Skeletal muscle tissue (tissue), 4 donors: ENCODE data around the gene ADGRD1. TPM values are rescaled to one million over a fixed set of nuclear protein-coding genes. Genes with fewer than 3 reads are reported as not detected.

Source experiments
- H3K27ac ChIP-seq: one replicate; pipeline ENCODE4 v1.7.0; 2013; ENCODE audit warnings: mild to moderate bottlenecking, low read depth, low read length, inconsistent platforms
- H3K27me3 ChIP-seq, 3 donors: one replicate each; pipeline ENCODE4 v1.7.0; 2013; ENCODE audit warnings: low read length in 3 of 3; ENCODE audit not compliant: control insufficient read depth in 3 of 3, insufficient read depth in 3 of 3
- H3K36me3 ChIP-seq, 3 donors: one replicate each; pipeline ENCODE4 v1.7.0; 2013; ENCODE audit warnings: low read length in 3 of 3; ENCODE audit not compliant: control insufficient read depth in 3 of 3, insufficient read depth in 3 of 3
- H3K4me1 ChIP-seq, 3 donors: one replicate each; pipeline ENCODE4 v1.7.0; 2013; ENCODE audit warnings: low read length in 3 of 3, mild to moderate bottlenecking in 3 of 3; ENCODE audit not compliant: control insufficient read depth in 3 of 3, insufficient read depth in 3 of 3
- H3K4me3 ChIP-seq, 3 donors: one replicate each; pipeline ENCODE4 v1.7.0; 2013; ENCODE audit warnings: low read length in 3 of 3
- H3K9ac ChIP-seq, 3 donors: one replicate each; pipeline ENCODE4 v1.7.0; 2013; ENCODE audit warnings: low read length in 3 of 3, mild to moderate bottlenecking in 3 of 3, moderate library complexity in 2 of 3, low read depth in 1 of 3
- H3K9me3 ChIP-seq, 3 donors: one replicate each; pipeline ENCODE4 v1.7.0; 2013; ENCODE audit warnings: low read length in 3 of 3; ENCODE audit not compliant: control insufficient read depth in 3 of 3
- total RNA-seq: library from RNA; depleted of rRNA; stranded (reverse); fragments of >200 nt; gene quantifications from one replicate; pipeline ENCODE4 v1.2.3, GENCODE V29; 2014
- donor health status: Osteomylitis.

Gene ADGRD1
- total RNA-seq, 1 donor from 2014 or later: 7.8 TPM

DNA sequence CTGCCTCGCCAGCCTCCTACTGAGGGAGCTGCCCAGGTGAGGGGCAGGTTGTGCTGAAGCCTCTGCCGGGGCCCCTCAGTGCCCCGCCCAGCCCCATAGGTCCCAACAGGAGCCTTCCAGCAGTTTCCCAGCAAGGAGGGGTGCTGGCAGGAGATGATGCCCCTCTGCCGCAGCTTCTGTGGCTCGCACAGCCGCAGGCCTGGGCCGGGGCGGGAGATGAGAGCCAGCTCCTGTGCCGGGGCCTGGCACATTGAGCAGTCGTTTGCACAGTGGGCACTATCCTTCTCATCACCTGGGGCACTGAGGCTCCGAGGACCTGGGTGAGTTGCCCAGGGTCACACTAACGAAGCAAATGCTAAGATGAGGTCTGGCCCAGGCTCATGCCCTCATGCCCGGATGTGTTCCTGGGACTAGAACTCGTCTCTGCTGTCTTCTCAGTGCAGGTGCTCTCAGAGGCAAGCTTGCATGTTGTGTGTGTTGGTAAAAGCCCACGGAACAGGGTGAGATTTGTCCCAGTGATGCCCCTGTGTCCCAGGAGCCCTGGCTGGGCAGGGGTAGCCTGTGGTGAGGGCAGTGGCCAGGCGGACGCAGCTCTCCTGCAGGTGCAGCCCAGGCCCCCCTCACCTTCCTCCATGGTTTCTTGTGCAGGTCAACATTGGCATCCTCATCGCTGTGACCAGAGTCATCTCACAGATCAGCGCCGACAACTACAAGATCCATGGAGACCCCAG lies 177.5 kb downstream of the ADGRD1 start:
- H3K27me3 ChIP-seq: peaks cover 0 to 23% (median 0%) of the 10 kb centered on the region in 3 donors
- no peak overlapping the region for H3K27ac ChIP-seq
- no peak overlapping the region for H3K4me3 ChIP-seq
- no peaks in the 10 kb centered on the region for H3K9me3 ChIP-seq
- no peaks in the 10 kb centered on the region for H3K36me3 ChIP-seq
- H3K4me1 ChIP-seq: peaks cover 0 to 12% (median 10%) of the 10 kb centered on the region in 3 donors
- H3K9ac ChIP-seq: peak overlapping the region in 1 of 3 donors; percentile 45

DNA sequence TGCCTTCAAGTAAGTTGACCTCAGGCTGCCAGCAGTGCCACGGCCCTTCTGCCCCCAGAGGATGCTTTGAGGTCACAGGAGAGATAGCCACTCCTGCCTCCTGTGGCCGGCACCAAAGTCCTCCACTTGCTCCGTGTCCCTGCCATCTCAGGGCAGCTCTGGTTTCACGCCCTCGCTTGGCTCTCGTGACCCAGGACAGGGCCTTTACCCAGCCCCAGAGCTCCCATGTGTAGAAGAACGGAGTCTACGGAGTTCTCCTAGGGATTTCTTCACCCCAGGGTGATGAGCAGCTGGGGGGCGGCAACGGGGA lies 178.1 kb downstream of the ADGRD1 start:
- Histone ChIP-seq H3K27ac (no peak overlapping the region), H3K27me3 (peaks cover 0 to 23% (median 0%) of the 10 kb centered on the region in 3 donors), H3K36me3 (no peaks in the 10 kb centered on the region), H3K4me3 (no peak overlapping the region), H3K9ac (peak overlapping the region in 1 of 3 donors; percentile 45), H3K9me3 (no peaks in the 10 kb centered on the region), H3K4me1 (peaks cover 0 to 12% (median 10%) of the 10 kb centered on the region in 3 donors)

DNA sequence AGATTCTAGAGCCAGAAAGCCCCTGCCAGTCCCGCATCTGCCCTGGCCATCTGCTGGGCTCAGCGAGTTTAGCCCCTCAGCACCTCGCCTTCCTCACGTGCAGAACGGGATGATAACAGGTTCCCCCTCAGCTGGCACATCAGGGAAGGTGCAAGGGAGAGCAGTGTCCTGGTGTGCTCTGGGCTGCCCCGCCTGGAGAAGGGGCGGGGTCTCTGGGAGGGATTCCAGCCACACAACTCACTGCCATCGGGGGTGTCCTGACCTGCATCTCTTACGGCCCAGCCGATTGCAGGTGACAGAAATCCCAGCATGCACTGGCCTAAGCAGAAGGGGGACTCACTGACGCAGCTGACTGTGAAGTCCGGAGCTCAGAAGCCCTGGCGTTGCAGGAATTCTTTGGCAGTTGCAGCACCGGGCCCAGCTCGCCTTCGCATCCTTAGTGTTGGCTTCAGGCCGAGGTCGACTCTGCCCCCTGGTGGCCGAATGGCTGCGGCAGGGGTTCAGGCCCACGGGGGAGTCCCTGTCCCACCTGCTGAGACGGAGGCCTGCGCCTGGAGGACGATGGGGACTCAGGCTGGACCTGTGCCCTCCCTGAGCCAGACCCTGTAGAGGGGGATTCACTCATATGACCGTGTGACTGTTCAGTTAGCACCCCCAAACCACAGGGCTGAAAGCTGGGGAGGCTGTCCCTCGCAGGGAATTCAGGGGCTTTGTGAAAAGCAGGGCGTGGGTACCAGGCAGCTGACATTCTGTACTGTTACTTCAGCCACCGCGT lies 178.6 kb downstream of the ADGRD1 start:
- H3K4me1 ChIP-seq: peaks cover 0 to 12% (median 10%) of the 10 kb centered on the region in 3 donors
- H3K27me3 ChIP-seq: peaks cover 0 to 23% (median 0%) of the 10 kb centered on the region in 3 donors
- H3K9me3 ChIP-seq: no peaks in the 10 kb centered on the region
- peak overlapping the region in 1 of 3 donors; percentile 45 for H3K9ac ChIP-seq
- no peak overlapping the region for H3K4me3 ChIP-seq
- no peaks in the 10 kb centered on the region for H3K36me3 ChIP-seq
- H3K27ac ChIP-seq: no peak overlapping the region

DNA sequence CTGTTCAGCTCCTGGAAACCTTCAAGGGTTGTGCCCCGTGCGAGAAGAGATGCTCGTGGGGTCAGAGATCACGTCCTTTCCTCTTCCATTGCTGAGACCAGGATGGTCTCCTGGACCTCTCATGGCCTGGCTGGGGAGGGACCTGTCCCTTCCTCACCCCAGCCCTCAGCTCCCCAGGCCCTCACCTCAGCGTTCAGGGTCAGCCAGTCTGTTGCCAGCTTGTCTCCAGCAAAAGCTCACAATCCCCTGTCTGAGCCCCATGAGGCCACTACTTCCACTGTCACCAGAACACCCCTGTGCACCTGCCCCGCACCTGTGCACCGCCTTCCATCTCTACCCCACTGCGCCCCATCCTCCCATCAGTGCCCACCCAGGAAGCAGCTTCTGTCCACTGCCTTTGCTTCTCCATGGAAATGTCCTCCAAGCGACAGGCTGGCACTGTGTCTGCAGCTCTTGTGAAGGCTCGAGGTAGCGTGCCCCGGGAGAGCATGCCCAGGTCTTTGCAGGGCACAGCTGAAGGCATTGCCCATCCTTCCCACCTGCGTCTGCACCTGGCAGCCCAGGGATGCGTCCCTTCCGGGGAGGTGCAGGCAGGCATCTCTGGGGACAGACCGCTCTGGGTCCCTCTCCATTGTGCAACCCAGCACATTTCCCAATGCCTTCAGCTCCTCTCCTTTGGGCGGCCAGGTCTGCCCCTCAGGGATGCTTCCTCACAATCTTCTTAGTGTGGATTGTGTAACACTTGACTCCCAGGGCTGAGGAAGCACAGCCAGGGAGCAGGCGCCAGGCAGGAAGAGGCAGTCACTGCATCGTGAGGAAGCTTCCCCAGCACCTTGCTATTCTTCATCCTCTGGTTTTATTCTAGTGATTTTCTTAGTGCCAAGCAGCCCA lies 179.6 kb downstream of the ADGRD1 start:
- Histone ChIP-seq H3K27me3 (peaks cover 0 to 29% (median 0%) of the 10 kb centered on the region in 3 donors), H3K27ac (no peak overlapping the region), H3K36me3 (peaks cover 0 to 3% (median 0%) of the 10 kb centered on the region in 3 donors), H3K9ac (peak overlapping the region in 1 of 3 donors; percentile 8), H3K4me3 (no peak overlapping the region), H3K4me1 (peaks cover 0 to 12% (median 10%) of the 10 kb centered on the region in 3 donors), H3K9me3 (no peaks in the 10 kb centered on the region)

DNA sequence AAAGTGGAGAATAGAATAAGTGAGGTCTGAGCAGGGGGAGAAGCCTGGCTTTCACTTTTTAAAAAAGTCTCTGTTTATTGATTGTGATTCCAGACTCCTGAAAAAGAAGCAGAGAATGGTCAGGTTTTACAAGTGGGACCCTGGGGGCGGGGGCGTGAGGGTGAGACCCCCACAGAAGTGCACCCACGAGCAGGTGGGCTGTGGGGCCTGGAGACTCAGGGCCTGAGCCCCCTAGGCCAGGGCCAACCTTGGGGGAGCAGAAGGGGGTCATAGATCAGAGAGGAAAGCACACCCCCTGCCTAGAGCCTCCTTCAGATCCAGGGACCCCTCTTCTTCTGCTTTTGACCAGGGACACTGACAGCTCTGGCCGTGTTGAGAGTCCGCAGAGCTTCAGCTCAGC lies 180.3 kb downstream of the ADGRD1 start:
- Histone ChIP-seq H3K27me3 (peaks cover 0 to 36% (median 0%) of the 10 kb centered on the region in 3 donors), H3K4me1 (peaks cover 0 to 12% (median 10%) of the 10 kb centered on the region in 3 donors), H3K27ac (no peak overlapping the region), H3K9me3 (no peaks in the 10 kb centered on the region), H3K9ac (no peak overlapping the region), H3K4me3 (no peak overlapping the region), H3K36me3 (peaks cover 0 to 3% (median 0%) of the 10 kb centered on the region in 3 donors)

DNA sequence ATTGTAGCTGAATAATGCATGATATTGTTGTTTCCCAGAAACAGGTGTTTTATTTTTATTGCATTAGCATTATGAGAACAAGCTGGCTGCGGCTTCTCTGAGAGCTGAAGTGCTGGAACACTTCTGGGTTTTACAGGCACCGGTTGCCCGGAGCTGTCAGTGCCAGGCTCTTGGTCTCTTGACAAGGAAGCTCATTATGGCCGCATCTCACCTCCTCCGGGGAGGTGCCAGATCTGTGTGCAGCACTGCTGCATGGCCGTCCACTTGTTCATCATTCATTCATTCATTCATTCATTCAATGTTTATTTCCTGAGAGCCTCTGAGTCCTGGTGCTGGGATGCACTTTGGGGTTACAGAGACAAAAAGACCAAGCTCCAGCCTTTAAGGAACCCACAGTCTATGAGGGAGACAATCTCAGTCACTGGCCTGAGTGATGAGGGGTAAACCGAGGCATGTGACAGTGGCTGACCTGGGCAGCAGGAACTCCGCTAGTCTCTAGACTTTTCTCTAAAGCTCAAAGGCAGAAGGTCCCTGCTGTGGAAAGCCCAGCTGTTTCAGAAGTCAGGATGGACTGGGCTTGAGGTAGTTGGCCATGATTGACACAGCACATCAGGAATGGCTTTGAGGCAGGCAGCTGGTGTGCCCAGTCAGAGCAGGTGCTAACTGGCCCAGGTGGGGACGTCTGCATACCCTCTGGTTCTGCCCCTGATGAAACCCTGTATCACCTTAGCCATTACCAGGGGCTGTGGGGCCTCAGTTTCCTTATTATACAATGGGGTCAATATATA lies 181.0 kb downstream of the ADGRD1 start:
- H3K36me3 ChIP-seq: peaks cover 0 to 7% (median 0%) of the 10 kb centered on the region in 3 donors
- H3K27me3 ChIP-seq: peaks cover 0 to 36% (median 0%) of the 10 kb centered on the region in 3 donors
- no peak overlapping the region for H3K9ac ChIP-seq
- no peak overlapping the region for H3K27ac ChIP-seq
- H3K9me3 ChIP-seq: no peaks in the 10 kb centered on the region
- H3K4me3 ChIP-seq: no peak overlapping the region
- H3K4me1 ChIP-seq: peaks cover 0 to 12% (median 10%) of the 10 kb centered on the region in 3 donors

DNA sequence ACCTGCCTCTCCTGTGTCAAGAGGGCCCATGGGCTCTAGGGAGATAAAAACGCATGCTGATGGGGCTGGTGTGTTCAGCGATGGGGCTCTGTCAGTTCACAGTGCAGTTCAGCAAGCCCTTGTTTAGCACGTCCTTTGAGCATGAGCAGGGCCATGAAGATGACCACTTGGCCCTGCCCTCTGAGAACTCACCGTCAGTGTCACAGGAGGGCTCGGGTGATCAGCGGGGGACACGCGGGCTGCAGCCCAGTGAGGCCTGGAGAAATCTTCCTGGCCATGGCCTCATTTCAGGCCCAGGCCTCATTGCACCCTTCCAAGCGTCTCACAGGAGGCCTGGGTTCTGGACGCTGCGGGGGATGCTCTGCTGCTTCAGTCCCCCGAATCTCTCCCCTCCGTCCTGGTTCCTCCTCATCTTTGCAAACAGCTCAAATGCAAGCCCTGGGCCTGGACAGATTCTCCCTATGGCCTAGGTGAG lies 181.6 kb downstream of the ADGRD1 start:
- Histone ChIP-seq H3K4me1 (peaks cover 0 to 12% (median 10%) of the 10 kb centered on the region in 3 donors), H3K27me3 (peaks cover 0 to 32% (median 0%) of the 10 kb centered on the region in 3 donors), H3K27ac (no peak overlapping the region), H3K4me3 (no peak overlapping the region), H3K9ac (no peak overlapping the region), H3K9me3 (no peaks in the 10 kb centered on the region), H3K36me3 (peaks cover 0 to 7% (median 0%) of the 10 kb centered on the region in 3 donors)

DNA sequence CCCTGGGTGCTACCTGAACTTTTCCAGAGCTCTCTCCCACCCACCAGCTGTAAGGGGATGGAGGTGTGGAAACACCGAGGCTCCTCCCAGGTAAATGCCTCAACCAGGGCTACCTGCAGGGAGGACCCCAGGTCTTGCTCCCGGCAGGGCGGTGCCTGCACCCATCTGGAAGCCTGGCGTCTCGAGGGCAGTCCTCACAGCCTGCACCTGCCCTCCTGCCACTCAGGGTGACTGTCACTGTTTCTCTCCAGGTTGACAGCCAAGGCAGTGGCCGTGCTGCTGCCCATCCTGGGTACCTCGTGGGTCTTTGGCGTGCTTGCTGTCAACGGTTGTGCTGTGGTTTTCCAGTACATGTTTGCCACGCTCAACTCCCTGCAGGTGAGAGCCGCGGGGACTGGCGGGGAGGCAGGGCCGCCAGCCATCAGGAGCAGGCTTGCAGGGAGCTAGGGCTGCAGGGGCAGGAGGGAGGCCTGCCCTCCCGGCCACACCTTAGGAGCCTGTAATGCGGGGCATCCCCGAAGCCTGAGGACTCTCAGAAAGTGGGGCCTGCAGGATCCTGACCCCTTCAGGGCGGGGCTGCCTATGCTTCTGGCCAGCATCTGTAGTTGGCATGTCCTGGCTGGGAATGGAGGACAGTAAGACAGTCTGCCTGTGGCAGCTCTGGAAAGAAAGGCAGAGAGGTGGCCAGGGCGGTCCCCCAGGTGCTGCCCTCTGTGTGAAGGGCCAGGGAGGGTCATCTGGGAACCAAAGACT lies 182.3 kb downstream of the ADGRD1 start:
- Histone ChIP-seq H3K9me3 (no peaks in the 10 kb centered on the region), H3K27me3 (peaks cover 0 to 29% (median 0%) of the 10 kb centered on the region in 3 donors), H3K4me1 (peaks cover 0 to 12% (median 10%) of the 10 kb centered on the region in 3 donors), H3K4me3 (no peak overlapping the region), H3K27ac (no peak overlapping the region), H3K9ac (no peak overlapping the region), H3K36me3 (peaks cover 0 to 7% (median 0%) of the 10 kb centered on the region in 3 donors)
